Left colon (tissue), 2 donors: ENCODE results near the gene DNAJB6. TPM values are rescaled to one million over a fixed set of nuclear protein-coding genes. Genes with fewer than 3 reads are reported as not detected.

Experiments
- ATAC-seq: fragments of 200-7000 bp; cut with Tn5 transposase; one replicate; pipeline ENCODE4 v1.9.1; 2020; ENCODE audit warnings: mild to moderate bottlenecking, moderate library complexity
- DNase-seq, 2 donors: peaks; one replicate each; pipeline ENCODE4 v3.0.0-alpha.2; 2020
- intact Hi-C, 2 donors: fragments of 100-400 bp; cut with DNase I in 1 of 2; cut with micrococcal nuclease in 1 of 2; formaldehyde crosslinking; loops; one replicate each; pipeline versions ENCODE4 v1.11.2 to v1.14.0; 2022; cut with DNase I, micrococcal nuclease
- total RNA-seq, 2 donors: library from RNA; stranded (reverse); fragmentation: NEBNext Ultra II Directional; extraction: Animal tissue kit (Norgen Biotek cat#: 25700); gene quantifications; one replicate each; pipeline ENCODE4 v1.2.1, GENCODE V29; 2021
- donor health status: DM: no; HTN: no; CAD: no.
- donor health status: DM: yes; HTN: yes; CAD: no.

The DNAJB6 gene
- total RNA-seq, 2 donors from 2014 or later, result 68.8 to 83.5 TPM

DNA sequence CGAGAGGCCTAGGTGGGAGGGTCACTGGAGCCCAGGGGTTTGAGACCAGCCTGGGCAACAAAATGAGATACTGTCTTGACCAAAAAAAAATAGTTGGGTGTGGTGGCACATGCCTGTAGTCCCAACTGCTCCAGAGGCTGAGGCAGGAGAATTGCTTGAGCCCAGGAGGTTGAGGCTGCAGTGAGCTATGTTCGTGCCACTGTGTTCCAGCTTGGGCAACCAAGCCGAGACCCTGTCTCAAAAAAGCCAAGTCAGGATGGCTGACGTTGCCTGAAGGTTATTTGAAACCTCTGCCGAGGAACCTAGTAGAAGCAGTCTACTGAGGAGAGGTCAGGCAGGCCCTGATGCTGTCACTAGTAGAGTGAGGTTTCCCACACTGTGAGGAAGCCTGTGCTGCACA lies 22.8 kb downstream of the DNAJB6 start:
- DNase-seq (peak in 1 of 2 donors; percentile 4), ATAC-seq (no peak)
- intact Hi-C loops, result no loop called here

DNA sequence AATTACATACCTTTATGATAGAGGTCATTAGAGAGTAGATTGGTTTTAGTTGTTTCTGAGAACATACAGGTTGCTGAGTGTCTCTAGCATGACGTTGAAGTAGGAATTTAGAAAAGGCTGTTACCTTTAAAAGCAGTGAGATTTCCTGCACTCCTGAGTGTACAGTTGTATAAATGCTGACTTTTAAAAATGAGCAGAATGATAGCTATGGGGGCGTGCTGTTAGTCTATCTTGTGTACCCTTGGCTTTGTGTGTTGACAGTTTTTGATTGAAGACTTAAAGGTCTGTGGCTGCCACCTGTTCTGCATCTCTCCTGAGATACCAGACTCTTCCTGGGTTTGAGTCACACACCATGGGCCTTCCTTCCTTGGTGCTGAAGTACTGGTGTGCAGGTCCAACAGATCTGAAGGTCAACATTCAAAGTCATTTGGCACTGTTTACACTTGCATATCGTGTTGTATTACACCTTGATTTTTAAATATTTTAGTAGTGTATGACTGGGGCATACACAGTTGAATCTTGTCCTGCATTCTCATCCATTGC lies 23.8 kb downstream of the DNAJB6 start:
- DNase-seq, result no peak
- intact Hi-C loops, result no loop called here
- peak; percentile 38 for ATAC-seq

DNA sequence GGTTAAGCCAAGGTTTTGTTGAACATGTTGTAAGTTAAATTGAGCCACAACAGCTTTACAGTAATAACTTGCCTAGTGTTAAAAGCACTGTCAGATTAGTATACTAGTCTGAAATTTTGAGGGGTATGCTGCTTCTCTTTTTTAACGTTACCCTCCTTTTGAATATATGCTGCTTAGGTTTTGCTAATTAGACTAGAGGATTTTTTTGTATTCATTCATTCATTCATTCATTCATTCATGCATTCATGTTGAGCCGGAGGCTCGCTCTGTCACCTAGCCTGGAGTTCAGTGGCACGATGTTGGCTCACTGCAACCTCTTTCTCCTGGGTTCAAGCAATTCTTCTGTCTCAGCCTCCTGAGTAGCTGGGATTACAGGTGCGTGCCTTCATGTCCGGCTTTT lies 24.7 kb downstream of the DNAJB6 start:
- ATAC-seq (no peak), DNase-seq (no peak)
- intact Hi-C loops, result no loop called here

DNA sequence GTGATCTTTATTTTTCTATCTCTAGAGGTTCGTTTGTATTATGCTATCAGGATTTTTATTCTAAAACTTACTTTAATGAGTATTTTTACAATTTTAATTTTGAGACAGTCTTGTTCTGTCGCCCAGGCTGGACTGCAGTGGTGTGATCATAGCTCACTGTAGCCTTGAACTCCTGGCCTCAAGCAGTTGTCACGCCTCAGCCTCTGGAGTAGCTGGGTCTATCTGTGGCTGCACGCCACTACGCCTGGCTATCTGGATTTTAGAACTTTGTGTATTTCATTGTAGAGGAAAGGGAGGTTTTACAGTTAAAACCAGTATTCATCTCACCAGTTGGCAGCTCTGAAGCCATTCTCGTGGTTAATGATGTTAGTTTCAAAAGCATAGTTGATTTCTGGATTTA lies 25.9 kb downstream of the DNAJB6 start:
- intact Hi-C loops, result no loop called here

DNA sequence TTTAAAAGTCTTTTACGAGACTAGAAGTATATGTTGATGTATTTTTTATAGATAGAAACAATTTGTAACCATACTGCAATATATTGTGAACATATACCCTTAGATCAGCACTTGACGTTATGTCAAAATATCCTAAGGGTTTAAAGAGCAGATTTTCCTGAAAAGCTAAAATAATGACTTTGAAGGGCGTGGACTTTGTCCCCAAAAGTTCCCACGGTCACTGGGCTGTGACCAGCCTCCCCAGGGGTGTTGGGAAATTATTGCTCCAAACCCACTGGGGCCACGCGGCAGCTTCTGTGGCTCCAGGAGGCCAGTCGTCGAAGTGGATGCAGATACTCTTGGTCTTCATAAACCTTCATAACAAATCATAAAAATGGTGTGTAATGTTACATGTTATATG lies 29.9 kb downstream of the DNAJB6 start:
- intact Hi-C loops, result no loop called here
- DNase-seq (no peak), ATAC-seq (no peak)

More for the DNA sequence above, 25.9 kb downstream of the DNAJB6 start:
- ATAC-seq (no peak), DNase-seq (no peak)

DNA sequence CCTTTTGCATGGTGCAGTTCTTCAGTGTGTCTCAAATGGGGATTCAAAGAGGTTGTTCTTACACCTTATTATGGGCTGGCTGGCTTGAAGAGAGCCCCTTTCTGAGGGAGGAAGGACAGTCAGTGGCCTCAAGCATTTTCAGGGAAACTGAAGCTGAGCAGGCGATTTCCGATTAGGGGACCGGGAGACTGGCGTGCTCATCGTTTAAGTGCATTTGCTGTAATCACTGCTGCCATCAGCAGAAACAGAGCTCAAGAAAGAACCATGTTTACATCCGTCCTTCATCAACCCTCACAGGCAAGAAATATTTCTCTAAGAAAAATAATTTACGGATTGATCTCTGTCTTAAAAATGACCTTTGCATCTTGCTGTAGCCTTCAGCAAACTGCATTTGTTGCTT lies 32.2 kb downstream of the DNAJB6 start:
- ATAC-seq (no peak), DNase-seq (no peak)

DNA sequence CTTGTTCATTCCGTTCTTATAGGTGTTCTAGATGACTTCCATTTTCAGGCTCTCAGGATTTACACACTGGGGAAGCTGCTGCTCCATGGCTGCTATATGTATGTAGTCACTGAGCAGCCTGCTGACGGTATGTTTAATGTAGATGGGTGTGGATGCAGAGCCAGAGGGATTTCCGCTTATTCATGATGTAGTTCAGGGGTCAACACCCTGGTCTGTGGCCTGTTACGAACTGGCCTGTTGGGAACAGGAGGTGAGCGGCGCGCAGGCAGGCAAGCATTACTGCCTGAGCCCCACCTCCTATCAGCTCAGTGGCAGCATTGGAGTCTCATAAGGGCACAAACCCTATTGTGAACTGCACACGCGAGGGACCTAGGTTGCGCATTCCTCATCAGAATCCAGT lies 33.9 kb downstream of the DNAJB6 start:
- ATAC-seq, result no peak
- no peak for DNase-seq
- intact Hi-C loops, result no loop called here

More for the DNA sequence above, 32.2 kb downstream of the DNAJB6 start:
- intact Hi-C loops, result no loop called here

DNA sequence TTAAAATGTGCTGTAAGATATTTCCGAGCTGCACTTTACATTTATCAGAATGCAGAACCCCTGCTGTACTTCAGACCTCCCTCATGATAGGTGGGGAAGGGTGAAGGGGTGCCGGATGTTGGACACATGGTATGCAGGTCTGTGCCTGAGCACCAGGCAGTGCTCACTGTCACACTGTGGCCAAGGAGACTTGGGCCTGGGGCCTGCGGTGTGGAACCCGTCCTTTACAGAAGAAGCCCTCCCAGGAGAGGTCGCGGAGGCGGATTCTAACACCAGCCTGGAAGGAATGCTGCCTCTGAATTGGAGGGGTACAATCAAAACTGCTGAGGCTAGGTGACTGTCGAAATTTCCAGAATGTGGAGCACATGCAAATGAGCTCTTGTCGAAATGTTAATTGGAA lies 34.5 kb downstream of the DNAJB6 start:
- DNase-seq (no peak), ATAC-seq (no peak)
- intact Hi-C loops, result no loop called here

DNA sequence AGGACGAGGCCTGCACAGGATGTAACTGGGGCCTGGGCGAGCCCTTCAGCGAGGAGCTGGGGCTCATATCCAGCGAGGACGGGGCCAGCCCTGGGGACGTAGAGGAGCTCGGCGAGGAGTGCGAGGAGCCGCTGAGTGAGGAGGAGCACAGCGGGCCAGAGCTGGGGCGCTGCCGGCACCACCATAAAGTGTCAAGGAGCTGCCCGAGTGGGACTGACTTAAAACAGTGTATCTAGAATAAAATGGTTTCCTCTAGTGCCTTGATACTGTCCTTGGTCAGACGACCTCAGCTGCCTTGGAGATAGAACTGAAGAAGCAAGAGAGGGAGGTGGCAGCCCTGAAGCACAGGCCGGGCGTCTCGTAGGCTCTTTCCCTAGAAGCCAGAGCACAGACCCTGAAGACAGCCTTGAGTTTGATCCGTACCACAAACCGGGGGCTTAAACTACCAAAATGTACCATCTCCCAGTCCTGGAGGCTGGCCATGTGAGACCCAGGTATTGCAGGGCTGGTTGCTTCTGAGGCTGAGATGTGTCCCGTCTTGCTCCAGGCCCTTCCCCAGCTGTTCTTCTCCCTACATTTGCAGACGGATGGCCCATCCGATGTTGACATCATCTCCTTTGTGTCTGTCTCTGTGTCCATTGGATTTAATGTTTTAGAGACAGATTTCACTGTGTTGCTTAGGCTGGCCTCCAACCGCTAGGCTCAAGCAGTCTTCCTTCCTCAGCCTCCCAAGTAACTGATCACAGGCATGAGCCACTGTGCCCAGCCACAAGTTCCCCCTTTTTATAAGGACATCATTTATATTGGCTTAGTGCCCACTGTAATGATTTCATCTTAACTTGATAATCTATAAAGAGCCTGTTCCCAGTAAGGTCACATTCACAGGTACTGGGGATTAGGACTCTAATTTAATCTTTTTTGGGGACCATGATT lies 35.8 kb downstream of the DNAJB6 start:
- intact Hi-C loops, result no loop called here
- ATAC-seq (no peak), DNase-seq (no peak)

DNA sequence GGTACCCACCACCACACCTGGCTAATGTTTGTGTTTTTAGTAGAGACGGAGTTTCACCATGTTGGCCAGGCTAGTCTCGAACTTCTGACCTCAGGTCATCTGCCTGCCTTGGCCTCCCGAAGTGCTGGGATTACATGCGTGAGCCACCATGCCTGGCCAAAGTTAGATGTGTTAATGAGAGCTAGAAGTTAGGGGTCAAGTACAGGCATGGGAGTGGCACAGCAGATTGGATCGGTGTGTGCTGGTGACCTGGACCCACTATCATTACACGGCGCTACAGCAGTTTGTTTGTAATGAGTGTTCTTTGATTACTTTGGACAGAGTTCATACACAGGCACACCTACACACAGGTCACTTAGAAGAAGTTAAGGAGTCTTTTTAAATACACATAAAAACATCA lies 36.7 kb downstream of the DNAJB6 start:
- intact Hi-C loops, result no loop called here
- ATAC-seq (peak; percentile 90), DNase-seq (no peak)

DNA sequence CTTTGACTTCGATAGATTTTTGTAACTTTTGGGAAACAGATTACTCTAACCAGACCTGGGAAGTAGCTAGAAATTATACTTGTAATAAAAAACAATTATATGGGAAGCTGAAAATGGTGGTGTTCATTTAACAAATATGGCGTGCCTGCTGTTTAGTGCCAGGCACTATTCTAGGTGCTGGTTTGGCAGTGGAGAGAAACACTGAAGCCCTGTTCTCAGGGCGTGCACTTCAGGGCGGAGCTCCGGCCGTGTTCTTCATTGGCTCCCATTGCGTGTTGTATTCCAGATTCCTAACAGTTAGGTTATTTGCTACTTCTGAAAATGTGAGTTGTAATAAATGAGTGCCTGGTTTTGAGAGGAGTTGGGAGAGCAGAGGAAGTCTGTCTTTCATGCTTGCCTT lies 38.6 kb downstream of the DNAJB6 start:
- DNase-seq (no peak), ATAC-seq (no peak)
- intact Hi-C loops, result no loop called here

DNA sequence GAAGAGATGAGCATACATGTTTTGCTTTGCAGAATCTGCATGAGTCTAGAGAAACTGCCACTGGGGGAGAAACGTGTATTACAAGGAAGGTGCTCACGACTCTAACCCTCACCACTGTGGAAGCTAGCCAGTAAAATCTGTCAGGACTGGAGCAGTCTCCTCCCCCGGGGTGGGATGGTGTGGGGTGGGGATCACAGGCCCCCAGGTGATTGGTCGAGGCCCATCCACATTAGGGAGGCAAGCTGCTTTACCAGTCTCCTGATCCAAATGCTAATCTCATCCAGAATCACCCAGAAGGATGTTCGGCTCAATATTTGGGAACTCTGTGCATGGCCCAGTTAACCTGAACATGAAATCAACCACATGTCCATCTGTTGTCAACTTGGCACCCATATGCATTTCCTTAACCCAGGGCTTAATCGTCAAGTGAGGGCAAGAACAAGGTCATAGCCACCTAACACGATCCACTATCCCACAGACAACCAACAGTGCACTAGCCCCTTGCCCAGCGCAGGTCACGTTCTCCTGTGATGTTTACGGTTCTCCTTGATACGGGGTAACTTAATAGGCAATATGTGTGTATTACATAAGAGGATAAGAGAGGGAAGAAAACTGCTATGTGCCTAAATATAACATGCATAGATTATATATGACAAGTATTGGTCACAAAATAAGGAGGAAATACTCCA lies 40.8 kb downstream of the DNAJB6 start:
- no peak for DNase-seq
- no peak for ATAC-seq

DNA sequence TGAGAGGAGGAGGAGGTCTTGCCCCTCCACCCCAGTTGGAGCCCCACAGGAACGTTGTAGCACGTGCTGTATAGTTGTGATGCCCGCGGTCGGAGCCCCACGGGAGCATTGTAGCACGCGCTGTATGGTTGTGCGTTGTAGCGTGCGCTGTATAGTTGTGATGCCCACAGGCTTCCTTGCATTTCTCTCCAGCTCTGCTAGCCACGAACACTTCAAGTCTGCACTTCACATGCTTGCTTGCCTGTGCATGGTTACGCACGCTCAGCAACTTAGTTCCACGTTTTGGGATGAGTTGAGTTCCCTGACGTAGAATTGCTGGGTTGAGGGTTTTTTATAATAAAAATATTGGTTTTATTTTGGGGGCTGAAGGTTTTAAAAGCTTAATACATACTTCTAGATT lies 41.6 kb downstream of the DNAJB6 start:
- ATAC-seq (no peak), DNase-seq (no peak)
- intact Hi-C loops, result no loop called here

More for the DNA sequence above, 40.8 kb downstream of the DNAJB6 start:
- intact Hi-C loops, result no loop called here

DNA sequence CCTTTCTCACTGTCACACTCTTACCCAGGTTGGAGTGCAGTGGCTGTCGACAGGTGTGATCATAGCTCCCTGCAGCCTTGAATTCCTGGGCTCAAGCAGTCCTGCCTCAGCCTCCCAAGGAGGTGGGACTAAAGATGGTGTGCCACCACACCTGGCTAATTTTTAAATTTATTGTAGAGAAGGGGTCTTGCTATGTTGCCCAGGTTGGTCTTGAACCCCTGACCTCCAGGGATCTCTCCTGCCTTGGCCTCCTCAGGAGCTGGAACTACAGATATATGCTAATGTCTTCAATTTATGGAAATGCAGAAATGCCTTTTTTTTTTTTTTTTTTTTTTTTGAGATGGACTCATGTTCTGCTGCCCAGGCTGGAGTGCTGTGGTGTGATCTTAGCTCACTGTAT lies 42.7 kb downstream of the DNAJB6 start:
- DNase-seq (no peak), ATAC-seq (no peak)
- intact Hi-C loops, result no loop called here

DNA sequence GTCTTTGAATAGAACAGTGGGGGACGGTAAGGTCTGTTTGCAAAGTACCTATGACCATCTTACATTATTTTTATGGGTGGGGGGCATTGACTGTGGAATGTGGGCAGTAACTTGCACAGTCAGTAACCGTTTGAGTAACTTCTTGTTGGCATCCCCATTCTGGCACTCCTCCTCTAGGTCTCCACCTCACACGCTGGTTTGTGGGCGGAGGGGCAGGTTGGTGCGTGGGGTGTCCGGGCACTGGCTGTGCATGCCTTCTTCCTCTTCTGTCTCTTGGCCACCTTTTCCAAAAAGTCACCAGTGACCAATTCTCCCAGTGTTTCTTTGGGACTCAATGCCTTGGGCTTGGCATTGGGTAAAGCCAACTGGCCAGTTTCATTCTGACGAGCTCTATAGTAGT lies 43.6 kb downstream of the DNAJB6 start:
- DNase-seq (no peak), ATAC-seq (no peak)
- intact Hi-C loops, result no loop called here

DNA sequence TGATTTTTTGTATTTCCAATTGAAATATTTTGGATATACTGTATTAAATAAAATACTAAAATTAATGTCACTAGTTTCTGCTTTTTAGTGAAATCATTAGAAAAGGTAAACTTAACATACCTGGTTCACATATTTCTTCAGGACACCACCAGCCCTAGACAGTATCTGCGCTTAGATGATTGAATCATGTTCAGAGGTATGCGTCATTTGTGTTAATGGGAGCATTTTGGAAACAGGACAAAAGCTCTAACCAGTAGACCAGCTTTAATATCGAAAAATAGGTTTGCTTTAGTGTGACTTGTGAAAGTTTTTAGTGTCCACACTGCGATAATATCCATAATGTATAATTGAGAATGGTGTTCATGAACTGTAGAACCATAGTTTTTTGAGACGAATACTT lies 47.1 kb downstream of the DNAJB6 start:
- DNase-seq (no peak), ATAC-seq (no peak)
- intact Hi-C loops, result no loop called here

DNA sequence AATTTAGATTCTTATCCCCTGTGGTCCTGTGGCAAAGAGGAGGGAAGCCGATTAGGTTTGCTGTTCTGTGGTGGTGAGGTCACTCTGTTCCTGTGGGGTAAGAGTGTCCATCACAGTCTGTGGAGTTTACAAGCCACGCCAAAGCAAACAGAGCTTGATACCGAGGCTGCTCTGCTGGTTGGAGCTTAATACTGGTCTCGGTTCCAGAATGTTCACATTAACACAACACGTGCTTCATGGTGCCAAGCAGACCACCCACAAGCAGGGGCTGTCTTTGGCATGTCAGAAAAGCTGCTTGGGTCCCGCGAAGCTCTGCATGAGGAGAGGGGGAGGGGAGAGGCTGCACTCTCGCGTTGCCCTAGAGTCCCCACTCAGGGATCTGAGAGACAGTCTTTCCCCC lies 47.5 kb downstream of the DNAJB6 start:
- peak; percentile 81 for ATAC-seq
- intact Hi-C loops, result no loop called here
- DNase-seq, result no peak

DNA sequence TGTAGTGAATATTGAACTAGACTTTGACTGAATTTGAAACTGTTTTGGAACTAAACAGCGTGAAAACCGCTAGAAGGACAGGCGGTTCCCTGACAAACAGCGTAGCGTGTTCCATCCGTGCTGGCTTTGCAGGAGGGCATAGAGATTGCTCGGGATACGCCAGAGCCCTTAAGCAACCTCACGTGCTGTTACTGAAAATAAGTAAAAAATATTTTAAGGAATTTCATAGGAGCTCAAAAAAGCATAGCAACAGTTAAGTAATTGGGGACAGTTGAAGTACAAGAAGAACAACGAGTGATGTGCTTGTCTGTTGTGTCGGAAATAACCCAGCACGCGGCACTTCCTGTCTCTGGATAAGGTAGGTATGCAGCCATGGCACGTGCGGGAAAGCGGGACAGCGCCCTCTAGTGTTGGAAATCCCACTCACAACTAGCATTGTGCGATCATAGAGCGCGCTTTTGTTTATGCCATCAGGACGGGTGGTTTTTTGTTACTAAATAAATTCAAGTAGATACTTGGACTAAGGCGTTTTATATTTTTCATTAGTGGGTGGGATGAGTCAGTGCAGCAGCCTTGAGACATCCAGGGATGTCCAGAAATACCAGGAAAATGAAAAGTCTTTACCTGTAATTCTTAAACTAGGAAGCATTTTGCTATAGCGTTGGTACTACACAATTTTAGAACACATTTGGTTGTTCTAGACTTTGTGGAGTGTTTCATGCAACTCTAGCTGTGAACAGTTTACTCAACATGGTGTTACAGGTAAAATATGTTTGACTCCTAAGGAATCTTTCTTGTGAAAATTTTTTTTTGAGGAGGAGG lies 50.4 kb downstream of the DNAJB6 start:
- intact Hi-C loops, result no loop called here
- ATAC-seq (peak; percentile 64), DNase-seq (peak; percentile 64 to 86)

DNA sequence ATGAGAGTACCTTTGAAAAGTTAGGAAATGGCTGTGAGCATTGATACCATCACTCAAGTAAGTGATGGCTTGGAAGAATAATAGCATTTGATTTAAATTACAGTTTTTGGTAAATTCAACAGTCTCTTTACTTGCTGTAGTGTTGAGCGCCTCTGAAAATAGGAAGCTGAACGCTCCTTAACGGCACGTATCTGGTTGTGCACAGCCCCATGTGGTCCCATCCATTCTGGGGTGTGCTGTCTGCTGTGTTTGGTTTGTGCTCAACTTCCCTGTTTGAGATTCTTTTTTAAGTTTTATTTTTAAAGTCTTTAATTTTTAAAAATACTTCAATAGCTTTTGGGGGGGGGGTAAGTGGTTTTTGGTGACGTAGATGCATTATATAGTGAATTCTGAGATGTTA lies 51.5 kb downstream of the DNAJB6 start:
- intact Hi-C loops, result no loop called here
- ATAC-seq (no peak), DNase-seq (no peak)
